ENCODE results near the gene GLRX5.
"Not testable (repeated sequence)": the region's sequence is repeated elsewhere in the genome, so short reads cannot be mapped to it uniquely, and the experiment has no call there.

Gene GLRX5

GRCh38 chr14:95553141-95553540 lies 18.3 kb downstream of the GLRX5 start:
- no peak for DNase-seq (ENCODE audit: low read depth, low spot score)

GRCh38 chr14:95555053-95555452 lies 20.2 kb downstream of the GLRX5 start:
- no peak for DNase-seq (ENCODE audit: low read depth, low spot score)

- no peak for DNase-seq (ENCODE audit: low read depth, low spot score)
Measured at GRCh38 chr14:95557291-95557690, 22.4 kb downstream of the GLRX5 start.

- DNase-seq (ENCODE audit: low read depth, low spot score): no peak
Measured at GRCh38 chr14:95557832-95558231, 23.0 kb downstream of the GLRX5 start.

- no peak for DNase-seq (ENCODE audit: low read depth, low spot score)
Measured at GRCh38 chr14:95559203-95559602, 24.4 kb downstream of the GLRX5 start.

GRCh38 chr14:95561001-95561412 lies 26.2 kb downstream of the GLRX5 start:
- DNase-seq (ENCODE audit: low read depth, low spot score): peak; percentile 92

- DNase-seq (ENCODE audit: low read depth, low spot score): no peak
Measured at GRCh38 chr14:95562892-95563685, 28.2 kb downstream of the GLRX5 start.

GRCh38 chr14:95564060-95564459 lies 29.2 kb downstream of the GLRX5 start:
- no peak for DNase-seq (ENCODE audit: low read depth, low spot score)

GRCh38 chr14:95569440-95569839 lies 34.6 kb downstream of the GLRX5 start:
- no peak for DNase-seq (ENCODE audit: low read depth, low spot score)

GRCh38 chr14:95573313-95573712 lies 38.5 kb downstream of the GLRX5 start:
- DNase-seq (ENCODE audit: low read depth, low spot score): no peak

GRCh38 chr14:95575840-95576473 lies 41.1 kb downstream of the GLRX5 start:
- DNase-seq (ENCODE audit: low read depth, low spot score): peak; percentile 90

GRCh38 chr14:95577067-95577800 lies 42.4 kb downstream of the GLRX5 start:
- DNase-seq (ENCODE audit: low read depth, low spot score): peak; percentile 65

- DNase-seq (ENCODE audit: low read depth, low spot score): no peak
Measured at GRCh38 chr14:95577870-95578269, 43.0 kb downstream of the GLRX5 start.

- DNase-seq (ENCODE audit: low read depth, low spot score): not testable (repeated sequence)
Measured at GRCh38 chr14:95583836-95584617, 49.2 kb downstream of the GLRX5 start.

GRCh38 chr14:95585953-95586620 lies 51.2 kb downstream of the GLRX5 start:
- no peak for DNase-seq (ENCODE audit: low read depth, low spot score)

- DNase-seq (ENCODE audit: low read depth, low spot score): not testable (repeated sequence)
Measured at GRCh38 chr14:95591182-95591581, 56.3 kb downstream of the GLRX5 start.

Measured in ELF-1 (cell line).